HG03045 (cell line): ENCODE results near the gene FOSB.
A peak's percentile ranks its signal among the peaks of the same experiment; 100 is the strongest.
"Not testable (repeated sequence)": the region's sequence is repeated elsewhere in the genome, so short reads cannot be mapped to it uniquely, and the experiment has no call there.

Experiments used
- ATAC-seq: cut with Tn5 transposase; IDR thresholded peaks from one replicate; pipeline ENCODE4 v1.9.1; 2021; ENCODE audit warnings: mild to moderate bottlenecking, moderate library complexity; ENCODE audit not compliant: unreplicated experiment

FOSB gene

DNA sequence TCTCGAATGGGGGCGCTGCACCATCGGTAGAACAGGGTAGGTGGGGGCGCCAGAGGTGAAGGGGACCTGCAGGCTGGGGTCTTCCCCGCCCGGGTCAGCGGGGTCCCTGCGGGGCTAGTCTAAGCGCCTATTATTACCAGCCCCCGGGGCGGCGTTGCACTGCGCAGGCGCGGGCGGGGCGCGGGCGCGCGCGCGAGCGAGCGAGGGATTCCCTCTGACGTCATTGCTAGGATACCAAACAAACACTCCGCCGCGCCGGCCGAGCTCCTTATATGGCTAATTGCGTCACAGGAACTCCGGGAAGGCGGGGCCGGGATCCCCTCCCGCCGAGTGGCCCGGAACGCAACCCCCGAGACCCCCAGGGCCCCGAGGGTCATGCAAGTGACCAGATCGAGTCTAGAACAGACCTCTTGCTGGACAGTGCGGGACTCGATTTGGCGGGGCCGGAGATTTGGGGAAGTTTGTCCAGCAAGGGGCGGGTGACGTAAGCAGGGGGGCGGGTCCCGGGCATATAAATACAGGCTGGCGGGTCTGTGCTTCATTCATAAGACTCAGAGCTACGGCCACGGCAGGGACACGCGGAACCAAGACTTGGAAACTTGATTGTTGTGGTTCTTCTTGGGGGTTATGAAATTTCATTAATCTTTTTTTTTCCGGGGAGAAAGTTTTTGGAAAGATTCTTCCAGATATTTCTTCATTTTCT, at the start of gene FOSB:
FOSB (plus strand) TSS at position 541 of the 703 bp plus-strand sequence. CDS start 591 bp downstream, outside the sequence.
- ATAC-seq: peak; percentile 45

DNA sequence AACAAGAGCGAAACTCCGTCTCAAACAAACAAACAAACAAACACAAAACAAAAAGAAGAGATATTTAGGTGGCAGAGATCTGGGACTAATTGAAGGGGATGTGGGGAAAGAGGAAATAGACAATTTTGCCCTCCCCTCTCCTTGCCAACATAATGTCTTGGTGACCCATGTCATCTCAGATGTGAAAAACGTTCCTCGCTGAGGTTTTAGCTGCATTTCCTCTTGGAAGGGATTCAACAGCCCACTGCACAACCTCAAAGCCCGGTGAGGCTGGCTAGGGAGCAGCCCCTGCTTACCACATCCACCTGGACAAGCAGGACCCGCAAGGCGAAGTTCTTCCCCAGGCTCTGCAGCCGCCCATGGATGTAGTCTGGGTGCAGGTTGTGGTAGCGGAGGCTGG, 49.0 kb upstream of the FOSB start:
- no peak for ATAC-seq

DNA sequence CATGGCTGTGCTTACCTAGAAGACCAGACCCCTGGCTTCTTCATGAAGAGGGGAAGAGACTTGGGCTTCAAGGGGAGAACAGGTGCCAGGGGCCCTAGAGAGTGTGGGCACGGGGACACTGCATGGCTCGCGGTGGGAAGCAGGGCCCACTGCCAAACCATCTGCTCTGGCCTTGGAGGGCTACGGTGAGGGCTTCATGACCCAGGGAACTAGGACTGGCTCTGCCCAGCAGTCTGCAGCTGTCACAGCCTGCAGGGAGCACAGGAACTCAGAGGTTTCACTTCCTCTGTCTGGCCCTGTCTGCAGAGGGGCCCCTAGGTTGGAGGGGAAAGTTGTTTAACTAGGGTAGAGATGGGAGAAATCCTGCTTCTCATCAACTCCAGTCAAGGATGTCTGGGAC, 48.4 kb upstream of the FOSB start:
- peak; percentile 40 for ATAC-seq

DNA sequence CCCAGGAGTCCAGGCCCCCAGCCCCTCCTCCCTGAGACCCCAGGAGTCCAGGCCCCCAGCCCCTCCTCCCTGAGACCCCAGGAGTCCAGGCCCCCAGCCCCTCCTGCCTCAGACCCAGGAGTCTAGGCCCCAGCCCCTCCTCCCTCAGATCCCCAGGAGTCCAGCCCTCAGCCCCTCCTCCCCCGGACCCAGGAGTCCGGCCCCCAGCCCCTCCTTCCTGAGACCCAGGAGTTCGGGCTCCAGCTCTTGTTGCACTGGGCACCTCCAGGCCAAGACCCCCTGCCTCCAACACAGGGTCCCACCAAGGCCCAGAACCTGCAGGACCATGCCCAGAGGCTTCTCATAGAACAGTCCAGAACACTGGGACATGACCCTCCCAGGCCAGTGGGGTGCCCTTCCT, 47.9 kb upstream of the FOSB start:
- ATAC-seq: no peak

DNA sequence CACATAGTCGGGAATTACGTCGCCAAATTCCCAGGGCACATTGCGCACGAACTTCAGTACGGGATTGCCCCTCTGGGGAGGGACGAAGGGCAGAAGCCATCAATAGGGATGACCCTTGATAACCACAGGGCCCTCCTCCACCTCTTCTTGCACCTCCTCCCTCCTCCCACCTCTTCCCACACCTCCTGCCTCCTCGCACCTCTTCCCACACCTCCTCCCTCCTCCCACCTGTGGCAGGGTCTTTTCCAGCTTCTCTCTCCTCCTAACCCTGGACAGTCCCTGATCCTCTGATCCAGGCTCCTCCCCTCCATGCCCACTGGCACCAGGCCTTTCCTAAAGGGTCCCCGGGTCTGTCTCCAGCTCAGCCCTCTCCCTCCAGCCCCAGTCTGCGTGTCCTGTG, 47.4 kb upstream of the FOSB start:
- ATAC-seq: no peak

DNA sequence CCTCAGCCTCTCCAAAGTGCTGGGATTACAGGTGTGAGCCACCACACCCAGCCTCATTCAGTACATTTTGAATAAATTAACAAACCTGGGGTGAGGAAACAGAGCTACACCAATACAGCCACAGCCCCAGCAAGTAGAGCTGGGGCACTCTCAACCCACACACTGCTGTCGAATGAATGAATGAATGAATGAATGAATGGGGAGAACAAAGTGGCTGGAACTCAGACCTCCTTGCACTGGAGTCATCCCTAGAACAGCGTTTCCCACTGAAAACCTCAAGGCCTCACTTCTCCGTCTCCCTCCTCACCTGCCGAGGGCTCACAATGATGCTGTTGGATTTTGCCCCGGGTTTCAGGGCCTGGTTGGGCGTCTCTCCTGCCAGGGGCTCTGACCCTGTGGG, 46.9 kb upstream of the FOSB start:
- ATAC-seq: no peak

DNA sequence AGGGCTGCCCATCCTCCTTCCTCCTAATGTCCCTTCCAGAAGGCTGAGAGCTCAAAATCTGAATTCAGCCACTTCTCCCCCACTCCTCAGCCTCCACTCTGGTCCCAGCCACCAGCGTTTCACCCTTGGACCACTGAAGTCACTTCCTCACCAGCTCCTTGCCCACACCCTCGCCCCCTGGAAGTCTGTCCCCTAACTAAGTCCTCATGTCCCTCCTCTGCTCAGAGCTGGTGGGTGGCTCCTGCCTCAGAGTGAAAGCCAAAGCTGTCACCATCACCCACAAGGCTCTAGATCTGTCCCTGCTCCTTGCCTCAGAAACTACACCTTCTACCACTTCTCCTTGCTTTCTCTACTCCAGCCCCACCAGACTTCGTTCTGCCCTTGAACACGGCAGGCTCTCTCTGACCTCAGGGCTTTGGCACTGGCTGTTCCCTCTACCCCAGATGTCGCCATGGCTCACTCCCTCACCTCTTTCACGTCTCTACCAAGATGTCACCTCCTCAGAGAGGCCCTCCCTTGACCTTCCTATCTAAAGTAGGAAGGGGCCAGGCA, 45.8 kb upstream of the FOSB start:
- no peak for ATAC-seq

DNA sequence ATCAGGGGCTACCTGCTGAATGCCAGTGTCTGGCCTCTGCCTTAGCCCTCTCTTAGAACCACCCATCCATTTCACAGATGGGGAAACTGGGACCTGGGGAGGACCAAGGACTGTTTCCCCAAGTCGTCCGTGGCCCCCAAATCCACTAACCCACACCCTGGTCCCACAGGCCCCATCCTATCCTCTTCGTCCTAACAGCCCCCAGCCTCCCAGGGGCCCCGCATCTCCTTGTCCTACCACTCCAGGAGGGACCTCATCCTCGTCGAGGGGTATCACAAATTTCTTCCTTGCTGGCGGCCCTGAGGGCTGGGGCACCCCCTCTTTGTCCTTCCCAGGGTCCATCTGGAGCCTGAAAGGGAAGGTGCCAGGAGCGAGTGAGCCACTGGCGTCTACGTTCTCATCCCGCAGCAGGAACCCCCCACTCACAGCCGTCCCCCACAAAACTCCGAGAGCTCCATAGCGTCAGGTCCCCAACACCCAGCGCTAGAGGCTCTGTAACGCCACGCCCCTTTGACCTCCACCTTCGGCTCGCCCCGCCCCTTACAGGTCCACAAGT, 44.7 kb upstream of the FOSB start:
- ATAC-seq: no peak

DNA sequence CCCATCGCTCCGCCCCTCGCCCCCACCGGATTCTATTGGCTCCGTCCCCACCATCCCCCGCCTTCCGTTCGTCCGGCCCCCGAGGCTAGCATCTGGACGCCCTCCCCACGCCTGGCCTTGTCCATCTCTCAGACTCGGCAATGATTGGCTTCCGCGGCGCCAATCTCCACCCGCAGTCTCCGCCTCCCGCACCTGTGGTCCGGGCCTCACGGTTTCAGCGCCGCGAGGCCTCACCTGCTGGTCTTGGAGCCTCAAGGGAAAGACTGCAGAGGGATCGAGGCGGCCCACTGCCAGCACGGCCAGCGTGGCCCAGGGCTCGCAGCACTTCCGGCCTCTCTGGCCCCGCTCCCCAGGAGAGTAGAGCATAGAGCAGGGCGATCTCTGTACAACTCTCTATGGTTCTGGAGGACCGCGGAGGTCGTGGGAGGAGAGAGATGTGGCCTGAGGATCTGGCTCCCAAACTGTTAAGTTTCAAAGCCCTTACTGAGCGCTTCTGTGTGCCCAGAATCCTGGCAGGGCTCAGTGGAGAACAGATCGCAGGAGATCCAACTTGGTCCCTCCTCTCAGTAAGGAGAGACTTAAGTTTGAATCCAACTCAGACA, 44.1 kb upstream of the FOSB start, which contains the start of gene ERCC1:
ERCC1 (minus strand) TSS at position 329 of the 602 bp plus-strand sequence. CDS start 543 bp downstream, outside the sequence.
- ATAC-seq: peak; percentile 60

- ATAC-seq: no peak
Observed at GRCh38 chr19:45424191-45425058, 43.4 kb upstream of the FOSB start.

DNA sequence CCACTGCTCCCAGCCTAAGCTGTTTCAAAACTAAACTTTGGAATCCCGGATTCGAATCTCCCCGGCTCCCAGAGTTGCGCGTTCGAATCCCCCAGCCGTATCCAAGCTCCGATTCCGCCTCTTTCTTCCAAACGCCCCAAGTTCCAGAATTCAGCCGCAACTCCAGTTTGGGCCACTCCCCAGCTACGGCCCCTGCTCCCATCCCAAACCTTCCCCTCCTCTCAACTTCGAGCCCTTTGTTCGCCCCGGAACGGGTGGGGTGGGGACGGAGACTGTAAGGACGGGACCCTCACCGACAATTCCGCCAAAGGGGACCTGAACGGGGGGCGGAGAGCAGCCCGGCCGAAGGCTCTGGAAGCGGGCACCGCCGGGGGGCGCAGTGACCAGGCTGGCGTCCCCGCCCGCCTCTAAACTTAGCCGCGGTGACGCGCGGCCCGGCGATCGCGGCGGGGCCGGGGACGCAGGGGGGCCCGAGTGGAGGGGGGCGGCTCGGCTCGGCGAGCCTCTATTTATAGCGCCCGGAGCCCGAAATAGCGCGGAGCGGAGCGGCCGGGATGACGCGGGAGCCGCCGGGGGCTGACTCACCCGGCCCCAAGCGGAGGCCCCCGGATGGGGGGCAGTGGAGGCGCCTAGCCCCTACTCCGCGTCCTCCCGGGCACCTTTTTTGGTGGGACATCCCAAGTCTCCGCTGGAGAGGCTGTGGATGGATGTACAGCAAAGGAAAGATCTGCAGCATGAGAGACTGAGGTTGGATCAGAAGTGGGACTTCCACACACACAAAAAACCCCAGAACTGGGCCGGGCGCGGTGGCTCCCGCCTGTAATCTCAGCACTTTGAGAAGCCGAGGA, 39.2 kb upstream of the FOSB start:
- no peak for ATAC-seq

GRCh38 chr19:45429896-45430295, 37.9 kb upstream of the FOSB start:
- ATAC-seq: not testable (repeated sequence)

DNA sequence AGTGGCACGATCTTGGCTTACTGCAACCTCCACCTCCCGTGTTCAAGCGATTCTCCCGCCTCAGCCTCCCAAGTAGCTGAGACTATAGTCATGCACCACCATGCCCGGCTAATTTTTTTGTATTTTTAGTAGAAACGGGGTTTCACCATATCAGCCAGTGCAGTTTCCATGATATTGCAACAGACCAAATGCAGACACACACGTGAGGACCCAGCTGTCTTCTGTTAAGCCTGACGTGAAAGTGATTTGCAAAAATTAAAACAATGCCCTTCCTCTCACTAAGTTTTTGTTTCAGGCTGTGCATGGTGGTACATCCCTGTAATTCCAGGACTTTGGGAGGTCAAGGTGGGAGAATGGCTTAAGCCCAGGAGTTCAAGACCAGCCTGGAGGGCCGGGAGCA, 36.8 kb upstream of the FOSB start:
- ATAC-seq: not testable (repeated sequence)

DNA sequence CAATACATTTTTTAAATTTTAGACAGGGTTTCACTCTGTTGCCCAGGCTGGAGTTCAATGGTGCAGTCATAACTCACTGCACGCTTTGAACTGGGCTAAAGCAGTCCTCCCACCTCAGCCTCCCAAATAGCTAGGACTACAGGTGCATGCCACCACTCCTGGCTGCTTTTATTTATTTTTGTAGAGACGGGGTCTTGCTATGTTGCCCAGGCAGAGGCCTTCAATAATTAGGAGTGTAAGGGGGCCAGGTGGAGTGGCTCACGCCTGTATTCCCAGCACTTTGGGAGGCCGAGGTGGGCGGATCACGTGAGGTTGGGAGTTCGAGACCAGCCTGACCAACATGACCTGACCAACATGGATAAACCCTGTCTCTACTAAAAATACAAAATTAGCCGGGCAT, 35.3 kb upstream of the FOSB start:
- ATAC-seq: not testable (repeated sequence)

DNA sequence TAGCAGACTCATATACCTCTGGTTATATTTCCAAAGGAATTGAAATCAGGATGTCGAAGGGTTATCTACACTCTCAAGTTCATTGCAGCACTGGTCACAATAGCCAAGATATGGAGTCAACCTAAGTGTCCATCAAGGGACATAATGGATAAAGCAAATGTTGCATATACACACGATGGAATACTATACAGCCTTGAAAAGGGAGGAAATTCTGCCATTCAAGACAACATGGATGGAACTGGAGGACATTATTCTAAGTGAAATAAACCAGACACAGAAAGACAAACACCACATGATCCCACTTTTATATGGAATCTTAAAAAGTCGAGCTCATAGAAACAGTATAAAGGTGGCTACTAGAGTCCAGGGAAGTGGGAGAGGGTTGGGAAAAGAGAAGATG, 30.5 kb upstream of the FOSB start:
- ATAC-seq: no peak

GRCh38 chr19:45439190-45439568, 28.6 kb upstream of the FOSB start:
- ATAC-seq: no peak

GRCh38 chr19:45439569-45440258, 28.1 kb upstream of the FOSB start:
- ATAC-seq: peak; percentile 57

GRCh38 chr19:45440259-45440638, 27.5 kb upstream of the FOSB start:
- ATAC-seq: no peak

GRCh38 chr19:45440873-45441654, 26.7 kb upstream of the FOSB start:
- no peak for ATAC-seq
